ENCODE measurements around the gene NOP14.
"Not testable (repeated sequence)": the region's sequence is repeated elsewhere in the genome, so short reads cannot be mapped to it uniquely, and the experiment has no call there.

Gene NOP14

GRCh38 chr4:2925931-2926860, 37.0 kb downstream of the NOP14 start:
- TF ChIP-seq CTCF (IDR thresholded peaks at IDR 0.05) (no peak), ZFX (IDR thresholded peaks at IDR 0.05; ENCODE audit: borderline replicate concordance) (no peak)

GRCh38 chr4:2925496-2925895, 37.7 kb downstream of the NOP14 start:
- no peak for TF ChIP-seq ZFX (IDR thresholded peaks at IDR 0.05; ENCODE audit: borderline replicate concordance)
- TF ChIP-seq CTCF (IDR thresholded peaks at IDR 0.05), result no peak

More at GRCh38 chr4:2925931-2926860, 37.0 kb downstream of the NOP14 start:
- H3K27ac ChIP-seq, result no peak overlapping the region

GRCh38 chr4:2924765-2925301, 38.4 kb downstream of the NOP14 start:
- no peak overlapping the region for H3K27ac ChIP-seq

More at GRCh38 chr4:2925496-2925895, 37.7 kb downstream of the NOP14 start:
- no peak overlapping the region for H3K27ac ChIP-seq

GRCh38 chr4:2924286-2924685, 38.9 kb downstream of the NOP14 start:
- H3K27ac ChIP-seq, result no peak overlapping the region
- TF ChIP-seq CTCF (IDR thresholded peaks at IDR 0.05) (no peak), ZFX (IDR thresholded peaks at IDR 0.05; ENCODE audit: borderline replicate concordance) (no peak)

More at GRCh38 chr4:2924765-2925301, 38.4 kb downstream of the NOP14 start:
- no peak for TF ChIP-seq ZFX (IDR thresholded peaks at IDR 0.05; ENCODE audit: borderline replicate concordance)
- TF ChIP-seq CTCF (IDR thresholded peaks at IDR 0.05), result no peak

- TF ChIP-seq ZFX (IDR thresholded peaks at IDR 0.05; ENCODE audit: borderline replicate concordance) (no peak), CTCF (IDR thresholded peaks at IDR 0.05) (no peak)
- no peak overlapping the region for H3K27ac ChIP-seq
Observed at GRCh38 chr4:2923668-2924173, 39.5 kb downstream of the NOP14 start.

- TF ChIP-seq ZFX (IDR thresholded peaks at IDR 0.05; ENCODE audit: borderline replicate concordance) (no peak), CTCF (IDR thresholded peaks at IDR 0.05) (no peak)
- no peak overlapping the region for H3K27ac ChIP-seq
Observed at GRCh38 chr4:2923141-2923551, 40.1 kb downstream of the NOP14 start.

GRCh38 chr4:2922453-2923101, 40.6 kb downstream of the NOP14 start:
- not testable (repeated sequence) for H3K27ac ChIP-seq

GRCh38 chr4:2918714-2919113, 44.5 kb downstream of the NOP14 start:
- not testable (repeated sequence) for H3K27ac ChIP-seq

GRCh38 chr4:2918300-2918699, 44.9 kb downstream of the NOP14 start:
- not testable (repeated sequence) for H3K27ac ChIP-seq

GRCh38 chr4:2916696-2917095, 46.5 kb downstream of the NOP14 start:
- H3K27ac ChIP-seq, result not testable (repeated sequence)

All from 22Rv1 (cell line).